Measurements from ENCODE around the gene RXRB. TPM values are rescaled to one million over a fixed set of nuclear protein-coding genes. Genes with fewer than 3 reads are reported as not detected.

Gene RXRB
- total and polyA plus RNA-seq, 2 donors (not counting 1 experiment from before 2014, with no cell fraction given): 88.3 to 99.9 TPM

DNA sequence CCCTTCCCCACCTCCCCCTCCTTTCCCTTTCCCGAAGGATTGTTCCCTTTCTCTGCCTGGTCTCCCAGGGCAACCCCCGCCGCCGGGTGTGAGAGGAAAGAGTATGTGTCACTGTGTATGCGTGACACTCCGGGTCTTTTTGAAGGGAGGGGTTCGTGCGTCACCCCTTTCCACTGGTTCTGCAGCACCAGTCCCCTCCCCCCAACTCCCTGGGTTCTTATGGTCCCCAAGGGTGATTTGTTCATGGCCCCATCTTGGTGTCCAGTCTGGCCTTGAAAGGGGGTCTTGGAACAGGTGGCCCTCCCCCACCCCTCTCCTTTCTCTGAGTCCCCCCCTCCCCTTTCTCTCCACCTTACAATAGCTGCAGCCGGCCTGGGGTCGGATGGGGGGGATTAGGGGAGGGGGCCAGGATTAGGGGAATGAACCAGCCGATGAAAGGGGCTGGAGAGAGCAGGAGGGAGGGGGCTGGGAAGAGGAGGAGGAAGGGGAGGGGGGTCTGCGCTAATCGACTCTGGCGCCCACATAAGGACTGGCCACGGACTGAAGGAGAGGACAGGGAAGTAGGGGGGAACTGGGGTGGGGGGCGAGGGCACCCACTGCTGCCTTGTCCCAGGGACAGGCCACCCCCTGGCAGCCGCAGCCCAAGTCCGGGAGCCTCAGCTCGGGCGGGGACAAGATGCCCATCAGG is 6.5 kb upstream of the RXRB start:
- Histone ChIP-seq H3K9me3 (ENCODE audit: control extremely low read depth in 1 of 3, control insufficient read depth in 2 of 3, insufficient read depth in 1 of 3, low read length in 2 of 3) (no peaks in the 10 kb centered on the region), H3K36me3 (replicated peaks in 1 of 2; ENCODE audit: control extremely low read depth in 1 of 2, control insufficient read depth in 1 of 2, extremely low read depth in 1 of 2, insufficient read depth in 2 of 2, low read length in 1 of 2) (peaks cover 0 to 37% of the 10 kb centered on the region in 2 experiments), H3K27me3 (replicated peaks in 1 of 4; ENCODE audit: control extremely low read depth in 1 of 4, control insufficient read depth in 3 of 4, insufficient read depth in 4 of 4, low read length in 3 of 4) (no peaks in the 10 kb centered on the region), H3K9ac (ENCODE audit: low read length) (peak overlapping the region; percentile 89), H3K79me2 (ENCODE audit: control insufficient read depth, insufficient read depth, low read length) (peaks cover 24% of the 10 kb centered on the region), H3K4me1 (ENCODE audit: control insufficient read depth in 2 of 2, insufficient read depth in 2 of 2, low read length in 2 of 2) (peaks cover 24 to 42% of the 10 kb centered on the region in 2 donors), H4K20me1 (ENCODE audit: control insufficient read depth, insufficient read depth, low read length, poor library complexity, severe bottlenecking) (peaks cover under 1% of the 10 kb centered on the region), H3K4me3 (ENCODE audit: control extremely low read depth in 1 of 5, extremely low read depth in 1 of 5, insufficient read depth in 1 of 5, low read depth in 2 of 5, low read length in 4 of 5) (peak overlapping the region in 1 of 5 experiments; percentile 99), H2AFZ (ENCODE audit: insufficient read depth, low read depth, low read length, poor library complexity, severe bottlenecking) (peak overlapping the region; percentile 76), H3K4me2 (replicated peaks; ENCODE audit: low read depth, low read length, poor library complexity, severe bottlenecking) (peak overlapping the region; percentile 92), H3K27ac (ENCODE audit: low read length in 2 of 2) (no peak overlapping the region)
- ChIA-PET POLR2A (interaction anchor here (2.0 kb wide), 1 partner anchor 9 kb away, joined by 8 read pairs; no protein-coding TSS in a partner anchor), CTCF (no interaction called here)
- TF ChIP-seq, protein P1, sequence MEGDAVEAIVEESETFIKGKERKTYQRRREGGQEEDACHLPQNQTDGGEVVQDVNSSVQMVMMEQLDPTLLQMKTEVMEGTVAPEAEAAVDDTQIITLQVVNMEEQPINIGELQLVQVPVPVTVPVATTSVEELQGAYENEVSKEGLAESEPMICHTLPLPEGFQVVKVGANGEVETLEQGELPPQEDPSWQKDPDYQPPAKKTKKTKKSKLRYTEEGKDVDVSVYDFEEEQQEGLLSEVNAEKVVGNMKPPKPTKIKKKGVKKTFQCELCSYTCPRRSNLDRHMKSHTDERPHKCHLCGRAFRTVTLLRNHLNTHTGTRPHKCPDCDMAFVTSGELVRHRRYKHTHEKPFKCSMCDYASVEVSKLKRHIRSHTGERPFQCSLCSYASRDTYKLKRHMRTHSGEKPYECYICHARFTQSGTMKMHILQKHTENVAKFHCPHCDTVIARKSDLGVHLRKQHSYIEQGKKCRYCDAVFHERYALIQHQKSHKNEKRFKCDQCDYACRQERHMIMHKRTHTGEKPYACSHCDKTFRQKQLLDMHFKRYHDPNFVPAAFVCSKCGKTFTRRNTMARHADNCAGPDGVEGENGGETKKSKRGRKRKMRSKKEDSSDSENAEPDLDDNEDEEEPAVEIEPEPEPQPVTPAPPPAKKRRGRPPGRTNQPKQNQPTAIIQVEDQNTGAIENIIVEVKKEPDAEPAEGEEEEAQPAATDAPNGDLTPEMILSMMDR (IDR thresholded peaks at IDR 0.05): no peak
- DNase-seq: no peak
- 34% methylated on average over 13 of the region's 20 CpGs for WGBS (ENCODE audit: insufficient coverage)
- intact Hi-C loops (cut with micrococcal nuclease): loop anchor here (10.0 kb wide), 1 partner anchor 1232 kb away; the partner anchor contains the start of gene DXO
- no peaks in the 10 kb centered on the region for H3K27me3 Mint-ChIP-seq
- H3K27ac Mint-ChIP-seq: no peak overlapping the region
- H3K9me3 Mint-ChIP-seq (ENCODE audit: insufficient read depth): no peaks in the 10 kb centered on the region
- peak overlapping the region; percentile 88 for H3K4me3 Mint-ChIP-seq
- no peak for ATAC-seq (ENCODE audit: low read depth)
- H3K4me1 Mint-ChIP-seq: peaks cover 42% of the 10 kb centered on the region

DNA sequence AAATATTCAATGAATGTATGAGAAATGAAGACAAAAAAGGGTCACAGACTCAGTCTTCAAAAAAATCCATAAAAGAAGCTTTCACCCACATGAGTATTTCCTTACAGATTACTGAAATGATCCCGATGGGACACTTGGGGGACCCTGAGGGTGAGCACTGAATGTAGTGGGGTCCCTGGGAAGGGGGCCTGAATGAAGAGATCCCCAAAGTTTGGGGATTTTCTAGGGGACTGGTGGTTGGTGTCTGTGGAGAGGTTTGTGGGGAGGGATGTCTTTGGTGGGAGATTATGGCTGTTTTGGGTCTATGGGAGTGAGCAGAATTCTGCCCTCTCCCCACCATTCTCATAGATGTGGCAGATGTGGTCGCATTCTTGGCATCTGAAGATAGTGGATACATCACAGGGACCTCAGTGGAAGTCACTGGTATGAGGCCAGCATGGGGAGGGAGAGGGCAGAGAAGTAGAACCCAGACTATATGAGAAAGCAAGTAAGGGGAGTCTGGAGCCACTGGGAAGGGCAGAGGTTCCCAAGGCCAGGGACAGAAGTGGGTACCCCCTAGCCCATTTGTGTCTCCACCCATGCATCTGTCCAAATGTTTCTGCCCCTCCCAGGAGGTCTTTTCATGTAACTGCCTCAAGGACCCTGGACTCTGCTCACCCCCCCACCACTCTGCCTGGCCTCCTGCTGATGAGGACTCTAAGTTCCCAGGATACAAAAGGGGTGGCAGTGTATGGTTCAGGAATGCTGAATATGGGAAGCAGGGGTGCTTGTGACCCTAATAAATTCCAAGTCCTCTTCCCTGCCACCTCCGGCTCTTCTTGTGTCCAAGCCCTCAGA is 5.8 kb upstream of the RXRB start:
- H3K27ac Mint-ChIP-seq: peak overlapping the region; percentile 64
- DNase-seq: peak; percentile 26
- no peaks in the 10 kb centered on the region for H3K9me3 Mint-ChIP-seq (ENCODE audit: insufficient read depth)
- H3K4me3 Mint-ChIP-seq: peak overlapping the region; percentile 94
- H3K36me3 ChIP-seq (replicated peaks in 1 of 2; ENCODE audit: control extremely low read depth in 1 of 2, control insufficient read depth in 1 of 2, extremely low read depth in 1 of 2, insufficient read depth in 2 of 2, low read length in 1 of 2): peaks cover 0 to 33% of the 10 kb centered on the region in 2 experiments
- H2AFZ ChIP-seq (ENCODE audit: insufficient read depth, low read depth, low read length, poor library complexity, severe bottlenecking): no peak overlapping the region
- intact Hi-C loops (cut with micrococcal nuclease): loop anchor here (10.0 kb wide), 1 partner anchor 1231 kb away; the partner anchor contains the start of gene DXO
- ATAC-seq (ENCODE audit: low read depth): no peak
- H3K79me2 ChIP-seq (ENCODE audit: control insufficient read depth, insufficient read depth, low read length): peaks cover 32% of the 10 kb centered on the region
- H4K20me1 ChIP-seq (ENCODE audit: control insufficient read depth, insufficient read depth, low read length, poor library complexity, severe bottlenecking): peaks cover 8% of the 10 kb centered on the region
- TF ChIP-seq, protein P1 (IDR thresholded peaks at IDR 0.05): no peak
- TF ChIP-seq EZH2 (IDR thresholded peaks at IDR 0.05; ENCODE audit: borderline replicate concordance, insufficient read depth, low read depth, low read length, poor library complexity, severe bottlenecking): no peak
- H3K4me2 ChIP-seq (replicated peaks; ENCODE audit: low read depth, low read length, poor library complexity, severe bottlenecking): no peak overlapping the region
- H3K27me3 Mint-ChIP-seq: no peaks in the 10 kb centered on the region
- ChIA-PET POLR2A (interaction anchor here (0.6 kb wide), 1 partner anchor 352 kb away, joined by 3 read pairs; the partner anchor contains the start of gene PSMB9), CTCF (no interaction called here)
- peaks cover 31 to 49% of the 10 kb centered on the region in 2 donors for H3K4me1 ChIP-seq (ENCODE audit: control insufficient read depth in 2 of 2, insufficient read depth in 2 of 2, low read length in 2 of 2)
- no peak overlapping the region for H3K27ac ChIP-seq (ENCODE audit: low read length in 2 of 2)
- no peak overlapping the region for H3K9ac ChIP-seq (ENCODE audit: low read length)
- no peaks in the 10 kb centered on the region for H3K9me3 ChIP-seq (ENCODE audit: control extremely low read depth in 1 of 3, control insufficient read depth in 2 of 3, insufficient read depth in 1 of 3, low read length in 2 of 3)
- H3K27me3 ChIP-seq (replicated peaks in 1 of 4; ENCODE audit: control extremely low read depth in 1 of 4, control insufficient read depth in 3 of 4, insufficient read depth in 4 of 4, low read length in 3 of 4): no peaks in the 10 kb centered on the region
- no peak overlapping the region for H3K4me3 ChIP-seq (ENCODE audit: control extremely low read depth in 1 of 5, extremely low read depth in 1 of 5, insufficient read depth in 1 of 5, low read depth in 2 of 5, low read length in 4 of 5)
- no CpG with 5 or more reads among the region's 3 CpGs for WGBS (ENCODE audit: insufficient coverage)
- H3K4me1 Mint-ChIP-seq: peaks cover 49% of the 10 kb centered on the region

Data from B cell (primary cell).